ENCODE measurements around the gene KRT3.

Gene KRT3

GRCh38 chr12:52817003-52817698 lies 21.2 kb upstream of the KRT3 start:
- no peak for DNase-seq (ENCODE audit: low spot score)

GRCh38 chr12:52815676-52816588 lies 20.0 kb upstream of the KRT3 start:
- DNase-seq (ENCODE audit: low spot score) = no peak
- no peak for TF ChIP-seq CTCF (IDR thresholded peaks at IDR 0.05; ENCODE audit: extremely low read depth, missing control alignments)

More at GRCh38 chr12:52817003-52817698, 21.2 kb upstream of the KRT3 start:
- TF ChIP-seq CTCF (IDR thresholded peaks at IDR 0.05; ENCODE audit: extremely low read depth, missing control alignments) = no peak

- TF ChIP-seq CTCF (IDR thresholded peaks at IDR 0.05; ENCODE audit: extremely low read depth, missing control alignments) = no peak
These were observed 19.2 kb upstream of the KRT3 start for GRCh38 chr12:52815161-52815560.

GRCh38 chr12:52814710-52815155 lies 18.8 kb upstream of the KRT3 start:
- no peak for TF ChIP-seq CTCF (IDR thresholded peaks at IDR 0.05; ENCODE audit: extremely low read depth, missing control alignments)
- no peak for DNase-seq (ENCODE audit: low spot score)

More at GRCh38 chr12:52815161-52815560, 19.2 kb upstream of the KRT3 start:
- DNase-seq (ENCODE audit: low spot score) = no peak

- DNase-seq (ENCODE audit: low spot score) = no peak
- TF ChIP-seq CTCF (IDR thresholded peaks at IDR 0.05; ENCODE audit: extremely low read depth, missing control alignments) = no peak
These were observed 18.2 kb upstream of the KRT3 start, which contains the start of gene KRT4 for GRCh38 chr12:52813885-52814709. TSS of gene KRT4 (minus strand) at chr12:52814116. CDS start at chr12:52814058, 58 bp downstream.

- no peak for TF ChIP-seq CTCF (IDR thresholded peaks at IDR 0.05; ENCODE audit: extremely low read depth, missing control alignments)
- no peak for DNase-seq (ENCODE audit: low spot score)
These were observed 17.4 kb upstream of the KRT3 start for GRCh38 chr12:52813203-52813819.

Data from GM20000 (cell line).